Gastrocnemius medialis (tissue), 4 donors: ENCODE data around the gene PRDM8.

Source experiments
- CTCF ChIP-seq, 5 experiments: fragments of 450-650 bp in 3 of 5; fragments of 200-600 bp in 2 of 5; sonication (generic) in 2 of 5; IDR thresholded peaks in 4 of 5; conservative IDR thresholded peaks in 1 of 5; 1 replicate in 4 of 5; 2 replicates in 1 of 5; pipeline ENCODE4 v1.5.1; 2016 to 2019; ENCODE audit warnings: antibody characterized with exemption in 5 of 5, mild to moderate bottlenecking in 3 of 5, moderate library complexity in 3 of 5
- POLR2A ChIP-seq, 2 donors: fragments of 450-650 bp; IDR thresholded peaks; one replicate each; pipeline ENCODE4 v1.6.1; 2017; ENCODE audit warnings: antibody characterized with exemption in 2 of 2, mild to moderate bottlenecking in 2 of 2, moderate library complexity in 2 of 2

- TF ChIP-seq CTCF (IDR thresholded peaks at IDR 0.05 in 4 of 5, conservative IDR thresholded peaks at IDR 0.05 in 1 of 5) (no peak), POLR2A (IDR thresholded peaks at IDR 0.05) (no peak)
Measured at GRCh38 chr4:80213117-80213815, 16.0 kb downstream of the PRDM8 start.
